HepG2 (cell line): ENCODE data around the gene C9orf78. TPM values are rescaled to one million over a fixed set of nuclear protein-coding genes. Genes with fewer than 3 reads are reported as not detected.
A peak's percentile ranks its signal among the peaks of the same experiment; 100 is the strongest.

Experiments used
- AHDC1 ChIP-seq: sonication (generic); formaldehyde crosslinking; IDR thresholded peaks from 2 replicates; pipeline ENCODE4 v1.5.1; 2020; ENCODE audit warnings: mild to moderate bottlenecking, missing genetic modification reagents, borderline replicate concordance
- CEBPB ChIP-seq: IDR thresholded peaks from 2 replicates; pipeline ENCODE4 v1.6.1; 2011; ENCODE audit warnings: low read depth, low read length, improper control_type of control experiment, borderline replicate concordance
- GPBP1L1 ChIP-seq: sonication (generic); formaldehyde crosslinking; IDR thresholded peaks from 2 replicates; pipeline ENCODE4 v1.5.0; 2020; ENCODE audit warnings: mild to moderate bottlenecking, missing genetic modification reagents
- HOXA5 ChIP-seq: sonication (generic); formaldehyde crosslinking; IDR thresholded peaks from 2 replicates; pipeline ENCODE4 v1.4.0; 2020; ENCODE audit warnings: missing genetic modification reagents
- KLF12 ChIP-seq: sonication (generic); formaldehyde crosslinking; IDR thresholded peaks from 2 replicates; pipeline ENCODE4 v1.4.0; 2020; ENCODE audit warnings: missing genetic modification reagents, borderline replicate concordance
- NFKBIZ ChIP-seq: IDR thresholded peaks from 2 replicates; pipeline ENCODE4 v1.6.1; 2018; ENCODE audit warnings: missing genetic modification reagents, missing compliant biosample characterization
- POGK ChIP-seq: sonication (generic); formaldehyde crosslinking; conservative IDR thresholded peaks from 2 replicates; pipeline ENCODE4 v1.8.0; 2022; ENCODE audit warnings: mild to moderate bottlenecking, moderate library complexity, missing genetic modification reagents
- SIX4 ChIP-seq: sonication (generic); formaldehyde crosslinking; IDR thresholded peaks from 2 replicates; pipeline ENCODE4 v1.4.0; 2020; ENCODE audit warnings: missing genetic modification reagents
- SRY ChIP-seq: sonication (generic); formaldehyde crosslinking; IDR thresholded peaks from 2 replicates; pipeline ENCODE4 v1.8.0; 2022; ENCODE audit warnings: mild to moderate bottlenecking, missing genetic modification reagents
- TCF12 ChIP-seq, 2 experiments: fragments of 450-650 bp in 1 of 2; sonication (generic) in 1 of 2; formaldehyde crosslinking in 1 of 2; IDR thresholded peaks; 2 replicates each; pipeline versions ENCODE4 v1.6.1 to v1.8.0; 2017 to 2022; ENCODE audit warnings: antibody characterized with exemption in 1 of 2, mild to moderate bottlenecking in 1 of 2, missing genetic modification reagents in 1 of 2, moderate library complexity in 1 of 2
- ZNF143 ChIP-seq: sonication (generic); formaldehyde crosslinking; IDR thresholded peaks from 2 replicates; pipeline ENCODE4 v1.4.0; 2020; ENCODE audit warnings: missing genetic modification reagents
- ZNF34 ChIP-seq: sonication (generic); formaldehyde crosslinking; IDR thresholded peaks from 2 replicates; pipeline ENCODE4 v1.4.0; 2020; ENCODE audit warnings: mild to moderate bottlenecking, missing genetic modification reagents, borderline replicate concordance
- ZNF75D ChIP-seq: sonication (generic); formaldehyde crosslinking; IDR thresholded peaks from 2 replicates; pipeline ENCODE4 v1.8.1; 2023; ENCODE audit warnings: missing genetic modification reagents, mild to moderate bottlenecking, borderline replicate concordance
- polyA plus RNA-seq, 8 experiments: library from polyadenylated mRNA; depleted of rRNA in 3 of 8; stranded (reverse) in 7 of 8; unstranded in 1 of 8; fragments of >200 nt; fragmentation: Illumina TruSeq in 4 of 8; extraction: Trizol in 4 of 8; gene quantifications; 2 replicates each; pipeline versions ENCODE4 v1.2.1 to v1.2.3, GENCODE V29; 2011 to 2016; ENCODE audit warnings: low read depth in 4 of 8, missing spikeins in 1 of 8, mixed read lengths in 1 of 8; ENCODE audit not compliant: insufficient read depth in 1 of 8
- total RNA-seq, 5 experiments: library from RNA; depleted of rRNA; stranded (reverse); fragments of >200 nt; fragmentation: Illumina TruSeq; extraction: Trizol; gene quantifications; 2 replicates each; pipeline ENCODE4 v1.2.3, GENCODE V29; 2016; ENCODE audit warnings: low read depth in 1 of 5
- TF ChIP-seq, protein P1 (sequence below): sonication (generic); formaldehyde crosslinking; IDR thresholded peaks from 2 replicates; pipeline ENCODE4 v1.4.0; 2020; ENCODE audit warnings: missing genetic modification reagents, mild to moderate bottlenecking, borderline replicate concordance
- TF ChIP-seq, protein P2 (sequence below): sonication (generic); formaldehyde crosslinking; IDR thresholded peaks from 2 replicates; pipeline ENCODE4 v1.5.0; 2020; ENCODE audit warnings: mild to moderate bottlenecking, missing genetic modification reagents

C9orf78 gene
- total and polyA plus RNA-seq, 2 of the 13 experiments (the other 11 are each of a cell fraction or from before 2014, with no cell fraction given) = 18.4 to 35.5 TPM

DNA sequence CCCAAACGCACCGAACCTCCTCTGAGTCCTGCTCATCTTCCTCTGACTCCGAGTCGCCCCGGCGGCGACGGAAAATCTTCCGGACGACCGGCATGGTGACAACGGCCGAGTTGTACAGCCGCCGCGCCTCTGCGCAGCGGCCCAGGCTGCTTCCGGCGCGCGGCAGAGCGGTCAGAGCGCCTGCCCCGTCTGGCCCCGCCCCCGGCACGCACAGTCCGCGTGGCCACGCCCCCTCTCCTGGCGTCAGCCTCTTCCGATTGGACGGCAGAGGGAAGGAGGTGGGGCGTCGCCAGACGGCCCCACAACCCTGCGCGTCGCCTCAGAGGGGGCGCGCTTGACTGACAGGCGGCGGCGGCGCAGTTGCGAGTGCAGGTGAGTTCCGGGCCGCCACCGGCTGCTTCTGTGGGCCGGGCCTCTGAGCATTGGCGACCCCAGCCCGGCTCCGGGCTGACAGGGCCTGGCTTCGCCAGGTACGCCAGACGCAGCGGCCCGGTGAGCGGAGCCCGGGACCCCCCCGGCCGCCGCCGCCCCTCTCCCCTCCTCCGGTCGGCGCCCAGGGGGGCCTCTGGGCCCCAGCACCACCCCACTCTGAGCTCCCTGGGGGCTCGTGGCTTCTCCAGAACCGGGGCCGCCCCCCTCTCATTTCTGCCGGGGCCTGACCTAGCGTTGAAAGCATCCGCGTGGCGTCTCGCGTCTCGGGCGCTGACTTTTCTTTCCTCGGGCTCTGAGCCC lies at the start of gene C9orf78, which contains the start of gene USP20 (continued):
- TF ChIP-seq GPBP1L1 (CRISPR knock-in tag) (no peak), AHDC1 (CRISPR knock-in tag) (no peak), KLF12 (CRISPR knock-in tag) (no peak), TCF12 (IDR thresholded peaks at IDR 0.05) (no peak), TCF12 (CRISPR knock-in tag; IDR thresholded peaks at IDR 0.05) (0 out of 2 replicates have a peak, but pooled peaks have one; percentile 36), ZNF34 (CRISPR knock-in tag) (no peak), SIX4 (CRISPR knock-in tag) (no peak), ZNF143 (peak; percentile 71), SRY (CRISPR knock-in tag) (no peak), POGK (CRISPR knock-in tag) (no peak), NFKBIZ (CRISPR knock-in tag) (0 out of 2 replicates have a peak, but pooled peaks have one; percentile 14), HOXA5 (CRISPR knock-in tag) (peak; percentile 57; the same call in 1 of the 2 replicates), CEBPB (no peak), ZNF75D (no peak)
- TF ChIP-seq, protein P1, sequence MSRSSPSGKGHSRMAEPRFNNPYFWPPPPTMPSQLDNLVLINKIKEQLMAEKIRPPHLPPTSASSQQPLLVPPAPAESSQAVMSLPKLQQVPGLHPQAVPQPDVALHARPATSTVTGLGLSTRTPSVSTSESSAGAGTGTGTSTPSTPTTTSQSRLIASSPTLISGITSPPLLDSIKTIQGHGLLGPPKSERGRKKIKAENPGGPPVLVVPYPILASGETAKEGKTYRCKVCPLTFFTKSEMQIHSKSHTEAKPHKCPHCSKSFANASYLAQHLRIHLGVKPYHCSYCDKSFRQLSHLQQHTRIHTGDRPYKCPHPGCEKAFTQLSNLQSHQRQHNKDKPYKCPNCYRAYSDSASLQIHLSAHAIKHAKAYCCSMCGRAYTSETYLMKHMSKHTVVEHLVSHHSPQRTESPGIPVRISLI (CRISPR knock-in tag) = no peak
- TF ChIP-seq, protein P2, sequence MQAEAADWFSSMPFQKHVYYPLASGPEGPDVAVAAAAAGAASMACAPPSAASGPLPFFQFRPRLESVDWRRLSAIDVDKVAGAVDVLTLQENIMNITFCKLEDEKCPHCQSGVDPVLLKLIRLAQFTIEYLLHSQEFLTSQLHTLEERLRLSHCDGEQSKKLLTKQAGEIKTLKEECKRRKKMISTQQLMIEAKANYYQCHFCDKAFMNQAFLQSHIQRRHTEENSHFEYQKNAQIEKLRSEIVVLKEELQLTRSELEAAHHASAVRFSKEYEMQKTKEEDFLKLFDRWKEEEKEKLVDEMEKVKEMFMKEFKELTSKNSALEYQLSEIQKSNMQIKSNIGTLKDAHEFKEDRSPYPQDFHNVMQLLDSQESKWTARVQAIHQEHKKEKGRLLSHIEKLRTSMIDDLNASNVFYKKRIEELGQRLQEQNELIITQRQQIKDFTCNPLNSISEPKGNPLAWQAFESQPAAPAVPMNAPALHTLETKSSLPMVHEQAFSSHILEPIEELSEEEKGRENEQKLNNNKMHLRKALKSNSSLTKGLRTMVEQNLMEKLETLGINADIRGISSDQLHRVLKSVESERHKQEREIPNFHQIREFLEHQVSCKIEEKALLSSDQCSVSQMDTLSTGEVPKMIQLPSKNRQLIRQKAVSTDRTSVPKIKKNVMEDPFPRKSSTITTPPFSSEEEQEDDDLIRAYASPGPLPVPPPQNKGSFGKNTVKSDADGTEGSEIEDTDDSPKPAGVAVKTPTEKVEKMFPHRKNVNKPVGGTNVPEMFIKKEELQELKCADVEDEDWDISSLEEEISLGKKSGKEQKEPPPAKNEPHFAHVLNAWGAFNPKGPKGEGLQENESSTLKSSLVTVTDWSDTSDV (CRISPR knock-in tag) = no peak
